CD4-positive, alpha-beta T cell treated with Interleukin-12 subunit alpha and Interleukin-12 subunit beta, for 1 hour (primary cell): ENCODE data around the gene RUFY3.
"Not testable (repeated sequence)": the region's sequence is repeated elsewhere in the genome, so short reads cannot be mapped to it uniquely, and the experiment has no call there.

Experiments
- DNase-seq: peaks from one replicate; pipeline ENCODE4 v3.0.0-alpha.2; 2020

The RUFY3 gene

DNA sequence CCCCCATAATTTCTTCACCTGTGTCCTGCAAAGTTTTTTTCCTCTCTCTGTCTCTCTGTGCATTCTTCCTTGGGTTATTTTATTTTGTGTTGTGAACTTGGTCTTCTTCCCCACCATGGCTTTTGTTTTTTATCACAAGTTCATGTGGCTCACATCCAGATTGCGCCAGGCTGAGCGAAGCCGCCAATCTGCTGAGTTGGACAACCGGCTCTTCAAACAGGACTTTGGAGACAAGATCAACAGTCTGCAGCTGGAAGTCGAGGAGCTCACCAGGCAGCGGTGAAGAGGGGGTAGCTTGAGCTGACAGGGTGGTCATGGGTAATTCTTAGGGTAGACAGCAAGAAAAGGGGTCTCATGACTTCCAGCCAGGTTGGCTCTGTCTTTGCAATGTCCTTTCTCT lies 71.9 kb downstream of the RUFY3 start:
- no peak for DNase-seq

DNA sequence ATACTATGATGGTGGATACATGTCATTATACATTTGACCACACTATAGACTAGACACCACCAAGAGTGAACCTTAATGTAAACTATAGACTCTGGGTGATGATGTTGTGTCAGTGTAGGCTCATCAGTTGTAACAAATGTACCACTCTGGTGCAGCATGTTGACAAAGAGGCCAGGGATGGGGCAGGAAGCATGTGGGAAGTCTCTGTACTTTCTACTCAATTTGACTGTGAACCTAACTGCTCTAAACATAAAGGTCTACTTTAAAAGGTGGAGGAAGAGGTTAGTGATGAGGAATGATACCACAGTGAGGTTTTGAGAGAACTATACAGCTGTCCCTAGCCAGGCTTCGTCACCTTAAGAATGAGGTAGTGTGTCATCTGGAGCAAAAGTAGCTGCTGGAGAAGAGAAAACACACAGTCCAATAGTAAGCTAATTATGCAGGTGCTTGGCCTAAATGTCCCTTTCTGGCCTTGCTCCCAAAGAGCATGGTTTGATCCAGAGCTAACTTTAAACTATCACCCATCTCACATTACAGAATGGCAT lies 79.6 kb downstream of the RUFY3 start:
- no peak for DNase-seq

DNA sequence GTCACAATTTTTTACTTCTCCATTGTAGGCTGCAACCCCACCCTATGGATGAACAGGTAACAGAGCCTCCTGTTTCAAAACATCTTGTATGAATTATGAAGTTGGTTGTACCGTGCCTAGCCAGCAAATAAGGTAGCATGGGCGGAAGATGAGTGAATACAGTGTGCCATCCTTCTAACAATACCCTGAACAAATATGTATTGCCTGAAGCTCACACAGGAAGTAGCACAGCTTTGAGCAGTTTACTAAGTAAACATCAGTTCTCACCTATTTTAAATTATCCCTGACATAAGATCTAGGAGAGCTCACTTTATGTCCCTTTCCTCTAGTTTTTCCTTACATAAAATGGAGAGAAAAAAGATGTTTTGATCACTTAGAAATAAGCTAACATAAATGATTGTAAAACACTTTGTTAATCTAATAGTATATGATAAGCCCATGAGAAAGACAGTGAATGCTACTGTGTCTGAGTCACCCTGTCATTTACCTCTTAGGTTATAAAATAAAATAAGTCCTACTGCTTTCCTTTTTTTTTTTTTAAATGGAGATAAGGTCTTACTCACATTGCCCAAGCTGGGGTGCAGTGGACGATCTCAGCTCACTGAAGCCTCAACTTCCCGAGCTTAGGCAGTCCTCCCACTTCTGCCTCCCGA lies 81.3 kb downstream of the RUFY3 start:
- no peak for DNase-seq

DNA sequence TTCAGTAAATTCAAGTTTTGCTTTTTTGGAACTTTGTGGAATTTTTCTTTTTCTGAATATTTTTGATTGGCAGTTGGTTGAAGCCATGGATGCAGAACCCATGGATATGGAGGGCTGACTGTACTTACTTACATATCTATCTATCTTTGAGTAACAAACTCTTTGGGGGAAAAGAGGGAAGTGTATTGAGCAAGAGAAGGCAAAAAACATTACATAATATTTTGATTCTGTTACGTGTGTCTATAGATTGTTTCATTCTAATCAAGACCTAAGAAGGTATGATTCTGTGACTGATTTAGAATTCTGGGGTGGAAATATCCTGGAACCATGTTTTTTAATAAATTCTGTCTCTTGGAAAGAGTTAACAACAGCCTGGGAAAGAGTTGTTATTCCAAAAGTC lies 86.4 kb downstream of the RUFY3 start:
- DNase-seq, result no peak

DNA sequence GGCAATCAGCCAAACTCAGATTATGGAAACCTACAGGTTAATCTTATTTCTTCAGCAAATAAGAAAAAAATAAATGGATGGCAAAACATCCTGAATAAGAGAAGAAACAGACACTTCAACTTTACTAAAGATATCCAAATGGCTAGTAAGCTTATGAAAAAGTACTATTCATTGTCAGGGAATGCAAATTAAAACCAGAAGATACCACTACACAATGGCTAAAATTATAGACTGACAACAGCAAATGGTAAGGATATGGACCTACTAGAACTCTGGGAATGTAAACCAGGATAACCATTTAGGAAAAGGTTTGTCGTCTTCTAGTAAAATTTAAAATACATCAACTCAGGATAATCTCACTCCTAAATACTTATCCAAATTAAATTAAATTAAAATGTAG lies 93.6 kb downstream of the RUFY3 start:
- DNase-seq, result no peak

DNA sequence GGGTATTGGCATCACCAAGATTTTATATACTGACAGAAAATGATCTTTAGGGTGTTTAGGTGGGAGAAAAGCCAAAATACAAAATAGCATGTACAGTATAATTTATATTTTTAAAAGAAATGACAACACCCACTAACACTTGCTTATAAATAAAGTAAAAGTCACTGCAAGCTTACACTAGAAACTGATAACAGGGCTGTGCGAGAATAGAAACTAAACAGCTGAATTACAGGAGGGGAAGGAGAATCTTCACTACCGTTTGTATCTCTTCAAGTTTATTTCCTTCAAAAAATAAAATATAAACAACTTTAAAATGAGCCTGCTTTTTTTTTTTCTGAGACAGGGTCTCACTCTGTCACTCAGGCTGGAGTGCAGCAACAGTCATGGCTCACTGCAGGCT lies 95.1 kb downstream of the RUFY3 start:
- no peak for DNase-seq

DNA sequence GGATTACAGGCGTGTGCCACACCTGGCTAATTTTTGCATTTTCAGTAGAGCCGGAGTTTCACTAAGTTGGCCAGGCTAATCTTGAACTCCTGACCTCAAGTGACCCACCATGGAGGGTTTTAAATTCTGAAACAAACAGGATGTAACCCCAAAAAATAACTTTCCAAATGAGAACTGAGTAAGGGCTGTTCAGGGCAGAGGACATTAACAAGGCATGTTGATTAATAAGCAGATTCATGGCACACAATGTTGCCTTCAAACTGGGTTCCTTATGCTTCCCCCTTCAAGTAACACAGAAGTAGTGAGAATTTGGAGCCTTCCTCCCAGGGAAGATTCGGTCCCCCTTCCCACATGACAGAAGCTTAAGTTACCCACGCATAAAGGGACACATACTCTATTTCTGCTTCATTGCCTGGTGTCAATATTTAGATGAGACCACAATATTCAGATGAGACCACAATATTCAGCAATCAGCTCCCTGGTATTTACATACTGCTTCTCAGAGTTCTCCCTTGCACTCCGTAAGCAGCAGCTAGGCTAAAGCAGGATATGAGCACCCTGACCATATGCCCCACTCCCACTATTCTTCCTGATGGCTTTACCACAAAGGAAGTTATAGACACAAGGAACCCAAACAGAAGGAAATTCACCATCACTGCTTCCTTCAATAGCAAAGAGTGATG lies 96.5 kb downstream of the RUFY3 start:
- no peak for DNase-seq

DNA sequence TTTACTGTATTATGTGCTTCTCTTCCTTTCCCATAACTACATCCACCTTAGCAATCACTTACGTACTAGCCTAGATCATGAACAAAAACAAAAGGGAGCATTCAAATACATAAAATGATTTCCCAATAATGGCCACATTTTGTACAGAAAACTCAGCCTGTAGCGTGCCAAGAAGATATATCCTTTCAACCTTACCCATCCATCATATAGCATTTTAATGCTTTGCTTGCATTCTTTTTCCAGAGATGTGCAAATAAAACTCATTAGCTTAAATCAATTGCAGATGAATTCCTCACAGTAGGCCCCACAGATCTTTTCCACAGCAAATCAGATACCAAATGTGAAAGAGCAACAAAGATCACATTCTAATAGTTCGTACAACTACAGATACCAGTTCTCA lies 97.2 kb downstream of the RUFY3 start:
- no peak for DNase-seq

DNA sequence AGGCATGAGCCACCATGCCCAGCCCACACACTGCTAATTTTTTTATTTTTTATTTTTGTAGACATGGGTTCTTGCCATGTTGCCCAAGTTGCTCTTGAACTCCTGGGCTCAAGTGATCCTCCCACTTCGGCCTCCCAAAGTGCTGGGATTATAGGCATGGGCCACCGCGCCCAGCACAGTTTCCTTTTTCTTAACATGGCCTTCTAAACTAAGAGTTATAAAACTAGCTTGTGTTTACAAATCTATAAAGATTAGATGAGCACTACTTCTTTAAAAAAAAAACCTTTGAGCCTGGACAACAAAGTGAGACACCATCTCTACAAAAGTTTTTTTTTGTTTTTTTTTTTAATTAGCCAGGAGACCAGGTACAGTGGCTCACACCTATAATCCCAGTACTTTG lies 107.3 kb downstream of the RUFY3 start:
- no peak for DNase-seq

DNA sequence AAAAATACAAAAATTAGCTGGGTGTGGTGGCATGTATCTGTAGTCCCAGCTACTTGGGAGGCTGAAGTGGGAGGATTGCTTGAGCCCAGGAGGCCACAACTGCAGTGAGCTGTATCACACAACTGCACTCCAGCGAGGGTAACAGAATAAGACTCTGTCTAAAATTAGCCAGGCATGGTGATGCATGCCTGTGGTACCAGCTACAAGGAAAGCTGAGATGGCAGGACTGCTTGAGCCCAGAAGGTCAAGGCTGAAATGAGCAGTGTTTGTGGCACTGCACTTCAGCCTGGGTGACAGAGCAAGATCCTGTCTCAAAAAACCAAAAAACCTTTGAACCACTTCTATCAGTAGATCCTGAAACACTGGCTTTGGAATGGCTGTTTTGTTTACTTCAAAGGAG lies 107.7 kb downstream of the RUFY3 start:
- DNase-seq, result no peak

DNA sequence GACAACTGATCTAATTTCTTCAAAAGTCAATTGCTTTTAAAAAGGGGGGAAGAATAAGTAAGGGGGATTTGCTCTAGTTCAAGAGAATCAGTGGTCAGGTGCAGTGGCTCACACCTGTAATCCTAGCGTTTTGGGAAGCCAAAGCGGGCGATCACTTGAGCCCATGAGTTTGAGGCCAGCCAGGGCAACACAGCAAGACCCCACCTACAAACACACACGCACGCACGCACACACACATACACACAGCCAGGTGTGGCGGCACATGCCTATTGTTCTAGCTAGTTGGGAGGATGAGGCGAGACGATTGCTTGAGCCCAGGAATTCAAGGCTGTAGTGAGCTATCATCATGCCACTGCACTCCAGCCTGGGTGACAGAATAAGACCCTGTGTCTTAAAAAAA lies 108.3 kb downstream of the RUFY3 start:
- DNase-seq, result no peak

DNA sequence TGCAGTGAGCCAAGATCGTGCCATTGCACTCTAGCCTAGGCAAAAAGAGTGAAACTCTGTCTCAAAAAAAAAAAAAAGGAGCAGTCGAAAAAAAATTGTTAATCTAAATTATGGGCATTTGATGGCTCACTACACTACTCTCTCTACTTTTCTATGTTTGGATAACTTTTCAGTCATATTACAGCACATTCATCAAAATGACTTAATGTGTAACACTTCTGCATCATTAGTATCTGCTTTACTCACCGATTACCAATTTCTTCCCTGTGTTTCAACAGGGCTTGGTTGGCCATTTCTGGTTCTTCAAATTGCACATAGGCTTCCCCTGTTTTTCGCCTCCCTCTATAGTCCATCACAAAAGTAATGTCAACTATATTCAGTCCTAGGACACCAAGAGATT lies 109.5 kb downstream of the RUFY3 start:
- DNase-seq, result no peak

DNA sequence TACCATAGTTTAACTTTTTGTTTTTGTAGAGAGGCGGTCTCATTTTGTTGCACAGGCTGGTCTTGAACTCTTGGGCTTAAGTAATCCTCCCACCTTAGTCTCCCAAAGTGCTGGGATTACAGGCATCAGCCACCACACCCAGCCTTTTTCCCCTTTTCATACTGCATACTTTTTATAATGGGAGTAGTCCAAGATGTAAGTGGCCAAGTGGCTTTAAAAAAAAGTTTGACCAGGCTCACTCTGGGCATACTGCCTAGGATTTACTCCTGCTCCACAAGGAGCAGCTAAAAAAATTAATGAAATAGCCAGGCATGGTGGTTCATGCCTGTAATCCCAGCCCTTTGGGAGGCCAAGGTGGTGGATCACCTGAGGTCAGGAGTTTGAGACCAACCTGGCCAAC lies 111.9 kb downstream of the RUFY3 start:
- no peak for DNase-seq

DNA sequence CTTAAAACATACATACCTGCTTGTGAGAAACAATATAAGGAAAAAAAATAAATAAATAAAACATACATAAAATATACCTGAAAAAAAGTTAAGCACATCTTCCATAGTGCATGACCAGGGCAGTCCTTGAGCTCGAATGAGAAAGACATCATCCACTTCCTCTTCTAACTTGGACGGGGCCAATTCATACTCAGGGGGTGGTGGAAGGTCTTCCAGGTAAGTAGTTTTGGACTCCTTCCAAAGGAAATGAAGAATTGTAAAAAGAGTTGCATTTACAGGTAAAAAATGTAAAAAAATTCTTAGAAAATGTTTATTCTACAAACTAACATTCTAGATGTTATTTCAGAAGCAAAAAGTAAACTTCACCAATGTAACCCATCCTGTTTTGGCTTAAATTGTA lies 114.3 kb downstream of the RUFY3 start:
- no peak for DNase-seq

DNA sequence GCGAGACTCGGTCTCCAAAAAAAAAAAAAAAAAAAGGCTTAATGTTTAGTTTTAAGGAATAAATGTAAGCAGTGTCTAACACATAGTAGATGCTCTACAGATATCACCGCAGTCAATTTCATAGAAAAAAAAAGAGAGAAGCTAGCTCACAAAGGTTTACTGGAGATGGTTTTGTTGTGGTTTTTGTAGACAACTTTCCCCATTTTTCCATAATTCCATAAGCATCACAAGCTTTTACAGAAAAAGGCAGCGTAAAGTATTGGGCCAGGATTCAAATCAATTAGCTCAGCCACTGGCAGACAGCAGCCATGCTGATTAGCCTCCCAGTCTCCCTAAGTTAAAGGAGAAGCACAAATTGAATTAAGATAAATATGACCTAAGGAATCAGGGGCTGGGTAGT lies 116.4 kb downstream of the RUFY3 start:
- DNase-seq, result no peak

DNA sequence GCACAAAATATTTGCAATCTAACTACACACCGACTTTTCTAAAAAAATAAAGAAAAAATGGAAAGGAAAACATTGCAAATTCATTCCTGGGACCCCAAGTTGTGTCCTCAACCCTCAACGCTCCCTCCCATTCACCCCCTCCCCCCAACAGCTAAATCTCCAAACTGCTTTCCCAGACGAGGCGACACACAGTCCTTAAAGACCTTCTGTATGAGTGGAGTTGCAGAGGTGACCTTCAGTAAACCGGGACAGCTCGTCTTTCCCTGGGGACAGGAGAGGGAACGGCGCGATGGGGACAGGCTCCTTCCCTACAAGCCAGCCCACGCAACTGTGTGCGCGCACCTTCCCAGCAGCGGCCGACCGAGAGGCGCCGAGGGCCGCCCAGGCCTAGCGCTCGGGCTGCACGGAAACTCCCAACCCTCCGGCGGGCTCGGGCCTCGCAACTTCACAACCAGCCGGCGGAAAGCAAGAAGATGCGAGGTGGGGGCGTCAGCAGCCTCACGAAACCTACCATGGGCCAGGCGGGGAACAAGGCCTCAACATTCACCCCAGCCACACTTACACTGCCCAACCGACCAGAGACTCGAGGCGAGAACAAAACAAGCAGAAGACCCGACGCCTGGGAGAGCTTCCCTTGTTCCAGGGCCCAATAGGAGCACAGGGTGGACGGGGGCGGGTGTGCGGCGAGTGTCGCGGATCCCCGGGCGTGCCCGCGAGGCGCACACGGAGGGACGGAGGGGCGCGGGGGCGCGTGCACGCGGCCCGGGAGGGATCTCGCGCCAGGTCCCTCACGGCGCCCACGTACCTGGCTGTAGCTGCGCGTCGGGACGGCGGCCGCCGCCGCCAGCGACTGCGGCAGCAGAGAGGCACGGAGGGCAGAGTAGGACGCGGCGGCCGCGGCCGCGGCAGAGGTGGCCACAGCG lies 117.2 kb downstream of the RUFY3 start:
- DNase-seq, result peak; percentile 68

DNA sequence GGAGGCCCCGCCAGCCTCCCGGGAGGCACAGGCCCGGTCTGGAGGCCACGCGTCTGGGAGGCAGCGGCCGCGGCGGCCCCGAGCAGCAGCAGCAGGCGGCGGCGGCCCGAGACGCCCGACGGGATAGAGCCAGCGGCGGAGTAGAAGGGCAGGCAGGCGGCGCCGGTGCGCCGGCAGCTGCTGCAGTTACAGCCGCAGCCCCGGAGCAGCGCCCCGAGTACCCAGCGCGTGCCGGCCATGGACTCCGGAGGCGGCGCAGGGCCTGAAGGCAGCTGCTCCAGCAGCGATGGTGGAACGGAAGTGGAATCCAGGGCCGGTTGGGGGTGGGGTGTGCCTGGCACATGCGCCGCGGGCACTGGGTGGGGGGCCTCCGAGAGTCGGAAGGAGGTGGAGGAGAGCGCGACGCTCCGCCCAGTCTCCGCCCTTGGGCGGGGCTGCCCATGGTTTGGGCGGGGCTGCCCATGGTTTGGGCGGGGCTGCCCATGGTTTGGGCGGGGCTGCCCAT lies 117.9 kb downstream of the RUFY3 start, which contains the start of gene GRSF1:
TSS of gene GRSF1 (minus strand) at position 302 of the 505 bp plus-strand sequence. CDS start at position 239, 63 bp downstream.
- peak; percentile 94 for DNase-seq

DNA sequence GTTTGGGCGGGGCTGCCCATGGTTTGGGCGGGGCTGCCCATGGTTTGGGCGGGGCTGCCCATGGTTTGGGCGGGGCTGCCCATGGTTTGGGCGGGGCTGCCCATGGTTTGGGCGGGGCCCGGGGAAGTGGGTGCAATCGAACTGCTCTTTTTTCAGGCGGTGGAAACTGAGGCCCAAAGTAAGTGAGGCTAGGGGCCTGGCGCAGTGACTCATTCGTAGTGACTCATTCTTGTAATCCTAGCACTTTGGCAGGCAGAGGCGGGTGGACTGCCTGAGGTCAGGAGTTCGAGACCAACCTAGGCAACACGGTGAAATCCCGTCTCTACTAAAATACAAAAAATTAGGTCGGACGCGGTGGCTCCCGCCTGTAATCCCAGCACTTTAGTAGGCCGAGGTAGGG lies 118.4 kb downstream of the RUFY3 start:
- DNase-seq, result peak; percentile 68

DNA sequence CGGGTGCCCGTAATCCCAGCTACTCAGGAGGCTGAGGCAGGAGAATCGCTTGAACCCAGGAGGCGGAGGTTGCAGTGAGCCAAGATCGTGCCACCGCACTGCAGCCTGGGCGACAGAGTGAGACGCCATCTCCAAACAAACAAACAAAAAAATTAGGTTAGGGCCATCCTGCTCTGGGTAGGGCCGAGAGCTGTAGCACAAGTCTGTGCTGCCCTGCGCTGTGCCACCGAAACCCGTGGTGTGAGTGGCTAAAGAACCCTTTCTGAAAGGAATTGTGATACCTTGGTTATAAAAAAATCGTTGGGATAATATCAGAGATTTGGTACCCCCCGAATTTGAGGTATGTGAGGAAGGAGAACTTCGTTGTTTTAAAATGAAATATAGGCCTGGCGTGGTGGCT lies 118.9 kb downstream of the RUFY3 start:
- not testable (repeated sequence) for DNase-seq

DNA sequence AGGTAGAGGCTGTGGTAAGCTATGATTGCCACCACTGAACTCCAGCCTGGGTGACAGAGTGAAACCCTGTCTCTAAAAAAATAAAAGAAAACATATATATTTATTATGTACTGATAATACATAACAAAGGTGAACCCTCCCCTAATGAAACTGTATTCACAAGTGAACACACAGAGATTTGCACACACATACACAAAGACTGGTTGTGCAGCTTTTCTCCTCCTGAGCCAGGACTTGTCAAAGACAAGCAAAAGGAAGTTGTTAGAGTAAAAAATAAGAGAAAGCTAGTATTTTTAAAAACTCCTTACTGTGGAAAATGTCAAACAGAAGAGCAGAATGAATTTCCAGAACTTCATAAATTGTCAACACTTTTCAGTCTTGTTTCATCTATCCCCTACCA lies 119.4 kb downstream of the RUFY3 start:
- no peak for DNase-seq

DNA sequence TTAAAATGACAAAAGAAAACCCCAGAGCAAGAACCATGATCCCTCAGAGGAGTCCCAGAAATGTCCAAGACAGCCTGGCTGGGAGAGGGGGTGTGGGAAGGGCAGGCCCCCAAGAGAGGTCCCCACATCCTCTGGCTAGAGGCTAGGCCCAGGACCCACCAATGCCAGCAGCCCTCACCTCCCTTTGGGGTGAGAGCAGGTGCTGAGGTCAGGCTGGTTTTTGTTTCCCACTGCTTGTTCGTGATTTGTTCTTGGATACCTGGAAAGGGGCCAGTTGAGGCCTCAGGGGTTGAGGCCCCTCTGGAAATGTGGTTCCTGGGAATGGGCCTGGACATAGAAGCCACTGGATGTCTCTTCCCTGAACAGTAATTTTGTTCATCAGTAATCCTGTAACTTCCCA lies 120.2 kb downstream of the RUFY3 start:
- DNase-seq, result no peak

DNA sequence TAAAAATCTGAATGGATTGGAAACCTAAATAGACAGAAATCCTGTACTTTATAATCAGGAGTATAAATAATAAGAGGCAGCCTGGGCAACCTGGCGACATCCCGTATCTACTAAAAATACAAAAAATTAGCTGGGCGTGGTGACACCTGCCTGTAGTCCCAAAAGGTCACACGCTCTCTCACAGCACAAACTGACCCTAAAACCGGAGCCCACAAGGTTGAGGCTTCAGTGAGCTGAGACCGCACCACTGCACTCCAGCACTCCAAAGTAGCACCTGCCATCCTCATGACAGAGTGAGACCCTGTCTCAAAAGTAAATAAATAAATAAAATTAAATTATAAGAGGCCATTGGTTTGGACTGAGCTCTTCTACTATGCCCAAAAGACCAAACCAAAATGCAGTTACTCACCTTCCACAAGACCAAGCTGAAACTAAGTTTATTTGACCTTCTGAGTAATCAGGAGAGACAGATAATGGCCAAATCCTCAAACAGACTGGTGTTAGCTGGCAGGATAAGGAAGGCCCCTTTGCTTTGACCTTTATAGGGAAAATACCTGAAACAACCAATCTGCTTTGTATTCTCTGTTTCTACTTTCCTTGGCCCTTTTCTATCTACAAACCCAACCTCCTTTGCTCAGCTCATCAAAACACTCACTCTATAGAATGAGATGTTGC lies 121.1 kb downstream of the RUFY3 start:
- no peak for DNase-seq

DNA sequence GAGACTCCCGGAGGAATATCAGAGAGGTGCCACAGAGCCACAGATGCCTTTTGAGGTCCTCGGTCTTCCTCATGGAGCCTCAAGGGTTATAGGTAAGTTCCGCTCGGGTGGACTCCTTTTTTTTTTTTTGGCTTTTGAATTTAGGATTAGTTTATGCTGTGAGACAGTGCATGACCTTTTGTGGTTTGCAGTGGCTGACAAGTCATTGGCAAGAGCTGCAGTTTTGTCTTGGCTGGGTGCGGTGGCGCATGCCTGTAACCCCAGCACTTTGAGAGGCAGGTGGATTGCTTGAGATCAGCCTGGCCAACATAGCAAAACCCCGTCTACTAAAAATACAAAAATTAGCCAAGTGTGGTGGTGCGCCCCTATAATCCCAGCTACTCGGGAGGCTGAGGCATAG lies 122.4 kb downstream of the RUFY3 start:
- no peak for DNase-seq
